Measurements from ENCODE around the gene HEPN1.
A peak's percentile ranks its signal among the peaks of the same experiment; 100 is the strongest.

The HEPN1 gene

GRCh38 chr11:124892146-124892545 lies 26.9 kb upstream of the HEPN1 start:
- H3K4me3 ChIP-seq (ENCODE audit: low read length in 2 of 2) = no peak overlapping the region
- H4K91ac ChIP-seq (ENCODE audit: low read depth, low read length, poor library complexity) = no peak overlapping the region
- H3K4me2 ChIP-seq (ENCODE audit: insufficient read depth, low read length, poor library complexity, severe bottlenecking) = no peak overlapping the region
- H3K9me3 ChIP-seq (replicated peaks in 1 of 2; ENCODE audit: control insufficient read depth in 2 of 2, insufficient read depth in 1 of 2, low read depth in 1 of 2, low read length in 2 of 2) = no peaks in the 10 kb centered on the region
- peak overlapping the region; percentile 17 for H2AK5ac ChIP-seq (ENCODE audit: low read depth, low read length)
- peaks cover 3% of the 10 kb centered on the region for H3K79me1 ChIP-seq (ENCODE audit: low read depth, low read length)
- peaks cover 0 to 4% of the 10 kb centered on the region in 2 donors for H3K4me1 ChIP-seq (ENCODE audit: control insufficient read depth in 2 of 2, insufficient read depth in 1 of 2, low read depth in 1 of 2, low read length in 2 of 2)
- H3K27me3 ChIP-seq (ENCODE audit: control insufficient read depth in 3 of 3, insufficient read depth in 3 of 3, low read depth in 1 of 3, low read length in 3 of 3) = peaks cover 0 to 62% (median 0%) of the 10 kb centered on the region in 3 experiments
- H3K9ac ChIP-seq (ENCODE audit: low read depth, low read length, poor library complexity) = no peak overlapping the region
- H2AFZ ChIP-seq (ENCODE audit: low read length) = no peak overlapping the region
- no peak overlapping the region for H2BK12ac ChIP-seq (ENCODE audit: low read length)
- H3K14ac ChIP-seq (ENCODE audit: low read length) = no peak overlapping the region
- no CpG with 5 or more reads among the region's 2 CpGs for whole genome bisulfite sequencing, 2 donors (ENCODE audit: extremely low coverage in 2 of 2, insufficient read length in 2 of 2, insufficient replicate concordance in 1 of 2)
- no peak overlapping the region for H3K4ac ChIP-seq (ENCODE audit: low read length)
- no peaks in the 10 kb centered on the region for H3K36me3 ChIP-seq (replicated peaks in 1 of 2; ENCODE audit: control insufficient read depth in 2 of 2, insufficient read depth in 2 of 2, low read length in 2 of 2)
- H2BK120ac ChIP-seq (ENCODE audit: low read depth, low read length) = no peak overlapping the region
- H3K23ac ChIP-seq (ENCODE audit: low read depth, low read length, poor library complexity) = no peak overlapping the region
- no peak overlapping the region for H3K27ac ChIP-seq (replicated peaks; ENCODE audit: low read length)
- H4K8ac ChIP-seq (ENCODE audit: low read depth, low read length) = no peak overlapping the region
- no peak for DNase-seq (ENCODE audit: low spot score)
- H3K18ac ChIP-seq (ENCODE audit: low read length) = no peak overlapping the region
- no peak overlapping the region for H2BK15ac ChIP-seq (ENCODE audit: low read length)
- H2BK5ac ChIP-seq (ENCODE audit: low read length) = no peak overlapping the region

GRCh38 chr11:124892750-124893454 lies 26.1 kb upstream of the HEPN1 start:
- no peak overlapping the region for H2BK120ac ChIP-seq (ENCODE audit: low read depth, low read length)
- H3K18ac ChIP-seq (ENCODE audit: low read length) = no peak overlapping the region
- no peak overlapping the region for H3K4me2 ChIP-seq (ENCODE audit: insufficient read depth, low read length, poor library complexity, severe bottlenecking)
- H3K9ac ChIP-seq (ENCODE audit: low read depth, low read length, poor library complexity) = no peak overlapping the region
- H3K4ac ChIP-seq (ENCODE audit: low read length) = no peak overlapping the region
- H3K14ac ChIP-seq (ENCODE audit: low read length) = no peak overlapping the region
- H2BK5ac ChIP-seq (ENCODE audit: low read length) = no peak overlapping the region
- no peak overlapping the region for H4K8ac ChIP-seq (ENCODE audit: low read depth, low read length)
- H2BK15ac ChIP-seq (ENCODE audit: low read length) = no peak overlapping the region
- no peak overlapping the region for H2BK12ac ChIP-seq (ENCODE audit: low read length)
- no peak overlapping the region for H2AFZ ChIP-seq (ENCODE audit: low read length)
- no CpG with 5 or more reads among the region's 9 CpGs for WGBS, 2 donors (ENCODE audit: extremely low coverage in 2 of 2, insufficient read length in 2 of 2, insufficient replicate concordance in 1 of 2)
- no peak overlapping the region for H2AK5ac ChIP-seq (ENCODE audit: low read depth, low read length)
- peaks cover 3% of the 10 kb centered on the region for H3K79me1 ChIP-seq (ENCODE audit: low read depth, low read length)
- no peak overlapping the region for H3K27ac ChIP-seq (replicated peaks; ENCODE audit: low read length)
- no peaks in the 10 kb centered on the region for H3K36me3 ChIP-seq (replicated peaks in 1 of 2; ENCODE audit: control insufficient read depth in 2 of 2, insufficient read depth in 2 of 2, low read length in 2 of 2)
- no peak overlapping the region for H4K91ac ChIP-seq (ENCODE audit: low read depth, low read length, poor library complexity)
- peaks cover 0 to 61% (median 0%) of the 10 kb centered on the region in 3 experiments for H3K27me3 ChIP-seq (ENCODE audit: control insufficient read depth in 3 of 3, insufficient read depth in 3 of 3, low read depth in 1 of 3, low read length in 3 of 3)
- DNase-seq (ENCODE audit: low spot score) = no peak
- H3K4me3 ChIP-seq (ENCODE audit: low read length in 2 of 2) = no peak overlapping the region
- H3K9me3 ChIP-seq (replicated peaks in 1 of 2; ENCODE audit: control insufficient read depth in 2 of 2, insufficient read depth in 1 of 2, low read depth in 1 of 2, low read length in 2 of 2) = no peaks in the 10 kb centered on the region
- H3K4me1 ChIP-seq (ENCODE audit: control insufficient read depth in 2 of 2, insufficient read depth in 1 of 2, low read depth in 1 of 2, low read length in 2 of 2) = peaks cover 0 to 7% of the 10 kb centered on the region in 2 donors
- H3K23ac ChIP-seq (ENCODE audit: low read depth, low read length, poor library complexity) = no peak overlapping the region

GRCh38 chr11:124893781-124894401 lies 25.2 kb upstream of the HEPN1 start:
- H3K18ac ChIP-seq (ENCODE audit: low read length) = peak overlapping the region; percentile 39
- H2AFZ ChIP-seq (ENCODE audit: low read length) = no peak overlapping the region
- H3K4ac ChIP-seq (ENCODE audit: low read length) = no peak overlapping the region
- H2BK12ac ChIP-seq (ENCODE audit: low read length) = no peak overlapping the region
- H3K14ac ChIP-seq (ENCODE audit: low read length) = no peak overlapping the region
- H3K4me3 ChIP-seq (ENCODE audit: low read length in 2 of 2) = no peak overlapping the region
- H2BK120ac ChIP-seq (ENCODE audit: low read depth, low read length) = no peak overlapping the region
- peaks cover 3% of the 10 kb centered on the region for H3K79me1 ChIP-seq (ENCODE audit: low read depth, low read length)
- H3K36me3 ChIP-seq (replicated peaks in 1 of 2; ENCODE audit: control insufficient read depth in 2 of 2, insufficient read depth in 2 of 2, low read length in 2 of 2) = no peaks in the 10 kb centered on the region
- H3K23ac ChIP-seq (ENCODE audit: low read depth, low read length, poor library complexity) = peak overlapping the region; percentile 14
- no peak overlapping the region for H3K4me2 ChIP-seq (ENCODE audit: insufficient read depth, low read length, poor library complexity, severe bottlenecking)
- no peak for DNase-seq (ENCODE audit: low spot score)
- H2BK15ac ChIP-seq (ENCODE audit: low read length) = peak overlapping the region; percentile 42
- H2BK5ac ChIP-seq (ENCODE audit: low read length) = no peak overlapping the region
- H3K4me1 ChIP-seq (ENCODE audit: control insufficient read depth in 2 of 2, insufficient read depth in 1 of 2, low read depth in 1 of 2, low read length in 2 of 2) = peaks cover 7% of the 10 kb centered on the region in 2 donors
- no CpG with 5 or more reads among the region's 14 CpGs for WGBS, 2 donors (ENCODE audit: extremely low coverage in 2 of 2, insufficient read length in 2 of 2, insufficient replicate concordance in 1 of 2)
- no peak overlapping the region for H4K8ac ChIP-seq (ENCODE audit: low read depth, low read length)
- no peak overlapping the region for H2AK5ac ChIP-seq (ENCODE audit: low read depth, low read length)
- H3K27me3 ChIP-seq (ENCODE audit: control insufficient read depth in 3 of 3, insufficient read depth in 3 of 3, low read depth in 1 of 3, low read length in 3 of 3) = peaks cover 0 to 54% (median 0%) of the 10 kb centered on the region in 3 experiments
- H4K91ac ChIP-seq (ENCODE audit: low read depth, low read length, poor library complexity) = peak overlapping the region; percentile 25
- H3K9me3 ChIP-seq (replicated peaks in 1 of 2; ENCODE audit: control insufficient read depth in 2 of 2, insufficient read depth in 1 of 2, low read depth in 1 of 2, low read length in 2 of 2) = no peaks in the 10 kb centered on the region
- H3K9ac ChIP-seq (ENCODE audit: low read depth, low read length, poor library complexity) = no peak overlapping the region
- no peak overlapping the region for H3K27ac ChIP-seq (replicated peaks; ENCODE audit: low read length)

GRCh38 chr11:124894606-124895430 lies 24.2 kb upstream of the HEPN1 start:
- no peak overlapping the region for H3K4ac ChIP-seq (ENCODE audit: low read length)
- H3K4me3 ChIP-seq (ENCODE audit: low read length in 2 of 2) = no peak overlapping the region
- no peak for DNase-seq (ENCODE audit: low spot score)
- H2BK5ac ChIP-seq (ENCODE audit: low read length) = peak overlapping the region; percentile 58
- H3K9me3 ChIP-seq (replicated peaks in 1 of 2; ENCODE audit: control insufficient read depth in 2 of 2, insufficient read depth in 1 of 2, low read depth in 1 of 2, low read length in 2 of 2) = no peaks in the 10 kb centered on the region
- peaks cover 7 to 8% of the 10 kb centered on the region in 2 donors for H3K4me1 ChIP-seq (ENCODE audit: control insufficient read depth in 2 of 2, insufficient read depth in 1 of 2, low read depth in 1 of 2, low read length in 2 of 2)
- H2BK15ac ChIP-seq (ENCODE audit: low read length) = peak overlapping the region; percentile 35
- H4K8ac ChIP-seq (ENCODE audit: low read depth, low read length) = no peak overlapping the region
- peak overlapping the region; percentile 8 for H4K91ac ChIP-seq (ENCODE audit: low read depth, low read length, poor library complexity)
- no peak overlapping the region for H2BK12ac ChIP-seq (ENCODE audit: low read length)
- no peak overlapping the region for H2BK120ac ChIP-seq (ENCODE audit: low read depth, low read length)
- no peak overlapping the region for H3K18ac ChIP-seq (ENCODE audit: low read length)
- no peak overlapping the region for H3K4me2 ChIP-seq (ENCODE audit: insufficient read depth, low read length, poor library complexity, severe bottlenecking)
- H3K9ac ChIP-seq (ENCODE audit: low read depth, low read length, poor library complexity) = no peak overlapping the region
- no peak overlapping the region for H2AK5ac ChIP-seq (ENCODE audit: low read depth, low read length)
- H3K23ac ChIP-seq (ENCODE audit: low read depth, low read length, poor library complexity) = no peak overlapping the region
- peaks cover 3% of the 10 kb centered on the region for H3K79me1 ChIP-seq (ENCODE audit: low read depth, low read length)
- no peak overlapping the region for H3K27ac ChIP-seq (replicated peaks; ENCODE audit: low read length)
- no CpG with 5 or more reads among the region's 4 CpGs for WGBS, 2 donors (ENCODE audit: extremely low coverage in 2 of 2, insufficient read length in 2 of 2, insufficient replicate concordance in 1 of 2)
- no peak overlapping the region for H3K14ac ChIP-seq (ENCODE audit: low read length)
- H2AFZ ChIP-seq (ENCODE audit: low read length) = no peak overlapping the region
- peaks cover 0 to 51% (median 0%) of the 10 kb centered on the region in 3 experiments for H3K27me3 ChIP-seq (ENCODE audit: control insufficient read depth in 3 of 3, insufficient read depth in 3 of 3, low read depth in 1 of 3, low read length in 3 of 3)
- no peaks in the 10 kb centered on the region for H3K36me3 ChIP-seq (replicated peaks in 1 of 2; ENCODE audit: control insufficient read depth in 2 of 2, insufficient read depth in 2 of 2, low read length in 2 of 2)
